Nephron progenitor cell (in vitro differentiated cells): ENCODE results near the gene ACTN4.
A peak's percentile ranks its signal among the peaks of the same experiment; 100 is the strongest.

Experiments used
- DNase-seq: peaks from one replicate; pipeline ENCODE4 v3.0.0; 2021
- H3K27ac Mint-ChIP-seq: 2 replicates; pipeline ENCODE4 v1.8.0; 2021; ENCODE audit warnings: mild to moderate bottlenecking, moderate library complexity, mixed read lengths
- H3K27me3 Mint-ChIP-seq: 2 replicates; pipeline ENCODE4 v1.8.0; 2021; ENCODE audit warnings: mild to moderate bottlenecking, low read depth, mixed read lengths; ENCODE audit not compliant: poor library complexity
- H3K36me3 Mint-ChIP-seq: 2 replicates; pipeline ENCODE4 v1.8.0; 2021; ENCODE audit warnings: low read depth, mixed read lengths
- H3K4me1 Mint-ChIP-seq: 2 replicates; pipeline ENCODE4 v1.8.0; 2021; ENCODE audit warnings: mixed read lengths
- H3K4me3 Mint-ChIP-seq: 2 replicates; pipeline ENCODE4 v1.8.0; 2021; ENCODE audit warnings: mild to moderate bottlenecking, moderate library complexity, mixed read lengths
- H3K9me3 Mint-ChIP-seq: 2 replicates; pipeline ENCODE4 v1.8.0; 2021; ENCODE audit warnings: mild to moderate bottlenecking, moderate library complexity, mixed read lengths
- TF ChIP-seq, protein P1 (sequence below): fragments of 200-600 bp; sonication (generic); IDR thresholded peaks from 2 replicates; pipeline ENCODE4 v1.5.0; 2021; ENCODE audit warnings: antibody characterized with exemption

ACTN4 gene

GRCh38 chr19:38733493-38734175 is 86.2 kb downstream of the ACTN4 start:
- Mint-ChIP-seq H3K4me1 (peaks cover 18% of the 10 kb centered on the region), H3K36me3 (peaks cover 20% of the 10 kb centered on the region), H3K4me3 (no peak overlapping the region), H3K27ac (no peak overlapping the region), H3K27me3 (peaks cover 20% of the 10 kb centered on the region), H3K9me3 (no peaks in the 10 kb centered on the region)
- DNase-seq: no peak
- TF ChIP-seq, protein P1, sequence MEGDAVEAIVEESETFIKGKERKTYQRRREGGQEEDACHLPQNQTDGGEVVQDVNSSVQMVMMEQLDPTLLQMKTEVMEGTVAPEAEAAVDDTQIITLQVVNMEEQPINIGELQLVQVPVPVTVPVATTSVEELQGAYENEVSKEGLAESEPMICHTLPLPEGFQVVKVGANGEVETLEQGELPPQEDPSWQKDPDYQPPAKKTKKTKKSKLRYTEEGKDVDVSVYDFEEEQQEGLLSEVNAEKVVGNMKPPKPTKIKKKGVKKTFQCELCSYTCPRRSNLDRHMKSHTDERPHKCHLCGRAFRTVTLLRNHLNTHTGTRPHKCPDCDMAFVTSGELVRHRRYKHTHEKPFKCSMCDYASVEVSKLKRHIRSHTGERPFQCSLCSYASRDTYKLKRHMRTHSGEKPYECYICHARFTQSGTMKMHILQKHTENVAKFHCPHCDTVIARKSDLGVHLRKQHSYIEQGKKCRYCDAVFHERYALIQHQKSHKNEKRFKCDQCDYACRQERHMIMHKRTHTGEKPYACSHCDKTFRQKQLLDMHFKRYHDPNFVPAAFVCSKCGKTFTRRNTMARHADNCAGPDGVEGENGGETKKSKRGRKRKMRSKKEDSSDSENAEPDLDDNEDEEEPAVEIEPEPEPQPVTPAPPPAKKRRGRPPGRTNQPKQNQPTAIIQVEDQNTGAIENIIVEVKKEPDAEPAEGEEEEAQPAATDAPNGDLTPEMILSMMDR: no peak

DNA sequence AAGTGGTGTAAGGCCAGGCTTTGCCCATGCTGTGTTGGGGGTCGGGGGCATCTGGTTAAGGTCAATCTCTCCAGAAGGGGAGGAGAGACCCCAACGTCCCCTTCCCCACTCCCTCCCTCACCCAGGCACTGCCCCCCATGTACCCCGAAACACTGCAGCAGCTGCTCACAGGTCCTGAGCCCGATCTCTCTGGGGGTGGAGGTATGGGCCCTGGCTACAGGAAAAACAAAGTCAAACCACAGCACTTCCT is 86.7 kb downstream of the ACTN4 start:
- DNase-seq: no peak
- TF ChIP-seq, protein P1: no peak
- peaks cover 22% of the 10 kb centered on the region for H3K27me3 Mint-ChIP-seq
- no peak overlapping the region for H3K4me3 Mint-ChIP-seq
- peaks cover 18% of the 10 kb centered on the region for H3K4me1 Mint-ChIP-seq
- H3K27ac Mint-ChIP-seq: no peak overlapping the region
- no peaks in the 10 kb centered on the region for H3K9me3 Mint-ChIP-seq
- H3K36me3 Mint-ChIP-seq: peaks cover 20% of the 10 kb centered on the region

GRCh38 chr19:38734426-38735256 is 87.2 kb downstream of the ACTN4 start:
- Mint-ChIP-seq H3K4me3 (peak overlapping the region; percentile 77), H3K4me1 (peaks cover 15% of the 10 kb centered on the region), H3K27me3 (peaks cover 22% of the 10 kb centered on the region), H3K36me3 (peaks cover 17% of the 10 kb centered on the region), H3K9me3 (no peaks in the 10 kb centered on the region), H3K27ac (no peak overlapping the region)
- TF ChIP-seq, protein P1: no peak
- DNase-seq: no peak

- Mint-ChIP-seq H3K4me1 (peaks cover 13% of the 10 kb centered on the region), H3K4me3 (peak overlapping the region; percentile 77), H3K9me3 (no peaks in the 10 kb centered on the region), H3K27me3 (peaks cover 22% of the 10 kb centered on the region), H3K36me3 (peaks cover 13% of the 10 kb centered on the region), H3K27ac (no peak overlapping the region)
- DNase-seq: peak; percentile 44
- TF ChIP-seq, protein P1: no peak
Measured at GRCh38 chr19:38735257-38735686, 87.8 kb downstream of the ACTN4 start.

GRCh38 chr19:38736036-38736412 is 88.6 kb downstream of the ACTN4 start:
- Mint-ChIP-seq H3K27me3 (peaks cover 28% of the 10 kb centered on the region), H3K27ac (no peak overlapping the region), H3K9me3 (no peaks in the 10 kb centered on the region), H3K36me3 (peaks cover 9% of the 10 kb centered on the region), H3K4me1 (peaks cover 13% of the 10 kb centered on the region), H3K4me3 (peak overlapping the region; percentile 40)
- TF ChIP-seq, protein P1: no peak
- peak; percentile 58 for DNase-seq
